ENCODE measurements around the gene FAM241B. TPM values are rescaled to one million over a fixed set of nuclear protein-coding genes. Genes with fewer than 3 reads are reported as not detected.

The FAM241B gene
- total and polyA plus RNA-seq, 10 of the 15 experiments (the other 5 are each of a cell fraction or from before 2014, with no cell fraction given): 0.09 to 0.99 (median 0.24) TPM

GRCh38 chr10:69631566-69631965 lies 1.5 kb downstream of the FAM241B start:
- in situ Hi-C loops (cut with MboI): loop anchor here (10.0 kb wide), 2 partner anchors 217 to 377 kb away; partner anchors contain the start of gene TACR2
- no TSS peak for BruUV-seq (replicated peaks)
- intact Hi-C loops (cut with micrococcal nuclease; ENCODE audit: unreplicated experiment): no loop called here
- Histone ChIP-seq H3K4me3 (no peak overlapping the region), H3K79me2 (ENCODE audit: control insufficient read depth, insufficient read depth, low read length) (no peaks in the 10 kb centered on the region), H3K9ac (ENCODE audit: control insufficient read depth, insufficient read depth, low read length) (no peak overlapping the region), H3K9me3 (replicated peaks; ENCODE audit: control insufficient read depth, insufficient read depth, low read length) (no peaks in the 10 kb centered on the region; the same call in 2 of the 3 replicates), H2AFZ (ENCODE audit: control insufficient read depth, low read depth, low read length) (no peak overlapping the region), H3K36me3 (ENCODE audit: control insufficient read depth in 2 of 2, insufficient read depth in 2 of 2, low read length in 1 of 2) (no peaks in the 10 kb centered on the region), H4K20me1 (ENCODE audit: control insufficient read depth, insufficient read depth) (no peaks in the 10 kb centered on the region), H3K27me3 (replicated peaks in 1 of 2; ENCODE audit: control insufficient read depth in 2 of 2, insufficient read depth in 2 of 2, low read length in 1 of 2) (no peaks in the 10 kb centered on the region; a peak in 1 of 4 replicates), H3K27ac (ENCODE audit: control insufficient read depth, insufficient read depth) (no peak overlapping the region), H3K4me1 (ENCODE audit: control insufficient read depth, insufficient read depth, low read length) (no peaks in the 10 kb centered on the region), H3K4me2 (ENCODE audit: control insufficient read depth, insufficient read depth) (no peak overlapping the region)
- 17% methylated on average over 7 of the region's 7 CpGs for WGBS (ENCODE audit: insufficient coverage, insufficient replicate concordance, low lambda C conversion rate, missing lambda C conversion rate)
- ChIA-PET POLR2A (no interaction called here), CTCF (interaction anchor here (0.6 to 1.5 kb wide), 2 partner anchors 116 to 303 kb away, joined by 4 to 5 read pairs; no protein-coding TSS in a partner anchor), SMC1A (ENCODE audit: uncharacterized antibody, unreplicated experiment) (no interaction called here), RAD21 (ENCODE audit: unreplicated experiment) (no interaction called here)
- ATAC-seq (no peak), DNase-seq (ENCODE audit: low read depth, low spot score) (no peak), FAIRE-seq (no peak)
- TF ChIP-seq, protein P1, sequence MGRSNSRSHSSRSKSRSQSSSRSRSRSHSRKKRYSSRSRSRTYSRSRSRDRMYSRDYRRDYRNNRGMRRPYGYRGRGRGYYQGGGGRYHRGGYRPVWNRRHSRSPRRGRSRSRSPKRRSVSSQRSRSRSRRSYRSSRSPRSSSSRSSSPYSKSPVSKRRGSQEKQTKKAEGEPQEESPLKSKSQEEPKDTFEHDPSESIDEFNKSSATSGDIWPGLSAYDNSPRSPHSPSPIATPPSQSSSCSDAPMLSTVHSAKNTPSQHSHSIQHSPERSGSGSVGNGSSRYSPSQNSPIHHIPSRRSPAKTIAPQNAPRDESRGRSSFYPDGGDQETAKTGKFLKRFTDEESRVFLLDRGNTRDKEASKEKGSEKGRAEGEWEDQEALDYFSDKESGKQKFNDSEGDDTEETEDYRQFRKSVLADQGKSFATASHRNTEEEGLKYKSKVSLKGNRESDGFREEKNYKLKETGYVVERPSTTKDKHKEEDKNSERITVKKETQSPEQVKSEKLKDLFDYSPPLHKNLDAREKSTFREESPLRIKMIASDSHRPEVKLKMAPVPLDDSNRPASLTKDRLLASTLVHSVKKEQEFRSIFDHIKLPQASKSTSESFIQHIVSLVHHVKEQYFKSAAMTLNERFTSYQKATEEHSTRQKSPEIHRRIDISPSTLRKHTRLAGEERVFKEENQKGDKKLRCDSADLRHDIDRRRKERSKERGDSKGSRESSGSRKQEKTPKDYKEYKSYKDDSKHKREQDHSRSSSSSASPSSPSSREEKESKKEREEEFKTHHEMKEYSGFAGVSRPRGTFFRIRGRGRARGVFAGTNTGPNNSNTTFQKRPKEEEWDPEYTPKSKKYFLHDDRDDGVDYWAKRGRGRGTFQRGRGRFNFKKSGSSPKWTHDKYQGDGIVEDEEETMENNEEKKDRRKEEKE (IDR thresholded peaks at IDR 0.05): no peak
- no peak for TF ChIP-seq WRNIP1 (IDR thresholded peaks at IDR 0.05; ENCODE audit: borderline replicate concordance, low read depth, low read length)
- no peak for TF ChIP-seq RAD51 (IDR thresholded peaks at IDR 0.05)
- TF ChIP-seq SP1 (IDR thresholded peaks at IDR 0.05; ENCODE audit: low read depth, low read length): no peak
- TF ChIP-seq PML (IDR thresholded peaks at IDR 0.05; ENCODE audit: low read length): no peak
- no peak for TF ChIP-seq YBX1 (IDR thresholded peaks at IDR 0.05)
- no peak for TF ChIP-seq BCL3 (IDR thresholded peaks at IDR 0.05; ENCODE audit: borderline replicate concordance, insufficient read depth, low read depth, low read length, poor library complexity, severe bottlenecking)
- TF ChIP-seq KLF5 (IDR thresholded peaks at IDR 0.05; ENCODE audit: partially characterized antibody): no peak
- TF ChIP-seq, protein P2, sequence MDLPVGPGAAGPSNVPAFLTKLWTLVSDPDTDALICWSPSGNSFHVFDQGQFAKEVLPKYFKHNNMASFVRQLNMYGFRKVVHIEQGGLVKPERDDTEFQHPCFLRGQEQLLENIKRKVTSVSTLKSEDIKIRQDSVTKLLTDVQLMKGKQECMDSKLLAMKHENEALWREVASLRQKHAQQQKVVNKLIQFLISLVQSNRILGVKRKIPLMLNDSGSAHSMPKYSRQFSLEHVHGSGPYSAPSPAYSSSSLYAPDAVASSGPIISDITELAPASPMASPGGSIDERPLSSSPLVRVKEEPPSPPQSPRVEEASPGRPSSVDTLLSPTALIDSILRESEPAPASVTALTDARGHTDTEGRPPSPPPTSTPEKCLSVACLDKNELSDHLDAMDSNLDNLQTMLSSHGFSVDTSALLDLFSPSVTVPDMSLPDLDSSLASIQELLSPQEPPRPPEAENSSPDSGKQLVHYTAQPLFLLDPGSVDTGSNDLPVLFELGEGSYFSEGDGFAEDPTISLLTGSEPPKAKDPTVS (IDR thresholded peaks at IDR 0.05; ENCODE audit: low read depth, low read length): no peak
- TF ChIP-seq SMC3 (IDR thresholded peaks at IDR 0.05; ENCODE audit: borderline replicate concordance, low read length): no peak
- no peak for TF ChIP-seq SUZ12 (IDR thresholded peaks at IDR 0.05; ENCODE audit: unreplicated experiment)
- TF ChIP-seq MEF2B (IDR thresholded peaks at IDR 0.05; ENCODE audit: partially characterized antibody, poor library complexity, severe bottlenecking): no peak
- TF ChIP-seq ZNF207 (IDR thresholded peaks at IDR 0.05; ENCODE audit: borderline replicate concordance): no peak
- TF ChIP-seq, protein P3, sequence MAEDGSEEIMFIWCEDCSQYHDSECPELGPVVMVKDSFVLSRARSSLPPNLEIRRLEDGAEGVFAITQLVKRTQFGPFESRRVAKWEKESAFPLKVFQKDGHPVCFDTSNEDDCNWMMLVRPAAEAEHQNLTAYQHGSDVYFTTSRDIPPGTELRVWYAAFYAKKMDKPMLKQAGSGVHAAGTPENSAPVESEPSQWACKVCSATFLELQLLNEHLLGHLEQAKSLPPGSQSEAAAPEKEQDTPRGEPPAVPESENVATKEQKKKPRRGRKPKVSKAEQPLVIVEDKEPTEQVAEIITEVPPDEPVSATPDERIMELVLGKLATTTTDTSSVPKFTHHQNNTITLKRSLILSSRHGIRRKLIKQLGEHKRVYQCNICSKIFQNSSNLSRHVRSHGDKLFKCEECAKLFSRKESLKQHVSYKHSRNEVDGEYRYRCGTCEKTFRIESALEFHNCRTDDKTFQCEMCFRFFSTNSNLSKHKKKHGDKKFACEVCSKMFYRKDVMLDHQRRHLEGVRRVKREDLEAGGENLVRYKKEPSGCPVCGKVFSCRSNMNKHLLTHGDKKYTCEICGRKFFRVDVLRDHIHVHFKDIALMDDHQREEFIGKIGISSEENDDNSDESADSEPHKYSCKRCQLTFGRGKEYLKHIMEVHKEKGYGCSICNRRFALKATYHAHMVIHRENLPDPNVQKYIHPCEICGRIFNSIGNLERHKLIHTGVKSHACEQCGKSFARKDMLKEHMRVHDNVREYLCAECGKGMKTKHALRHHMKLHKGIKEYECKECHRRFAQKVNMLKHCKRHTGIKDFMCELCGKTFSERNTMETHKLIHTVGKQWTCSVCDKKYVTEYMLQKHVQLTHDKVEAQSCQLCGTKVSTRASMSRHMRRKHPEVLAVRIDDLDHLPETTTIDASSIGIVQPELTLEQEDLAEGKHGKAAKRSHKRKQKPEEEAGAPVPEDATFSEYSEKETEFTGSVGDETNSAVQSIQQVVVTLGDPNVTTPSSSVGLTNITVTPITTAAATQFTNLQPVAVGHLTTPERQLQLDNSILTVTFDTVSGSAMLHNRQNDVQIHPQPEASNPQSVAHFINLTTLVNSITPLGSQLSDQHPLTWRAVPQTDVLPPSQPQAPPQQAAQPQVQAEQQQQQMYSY (CRISPR knock-in tag; IDR thresholded peaks at IDR 0.05): no peak

All from GM12878 (cell line).